Heart right ventricle (tissue), 16 donors: ENCODE results near the gene ICAM5. TPM values are rescaled to one million over a fixed set of nuclear protein-coding genes. Genes with fewer than 3 reads are reported as not detected.

Experiments used
- ATAC-seq, 8 donors: fragments of 200-7000 bp; cut with Tn5 transposase; one replicate each; pipeline ENCODE4 v1.9.1; 2020; ENCODE audit warnings: mild to moderate bottlenecking in 8 of 8, moderate library complexity in 8 of 8, moderate number of reproducible peaks in 1 of 8
- DNase-seq, 2 donors: peaks; one replicate each; pipeline ENCODE4 v3.0.0-alpha.2; 2020
- H3K27ac ChIP-seq, 10 donors: fragments of 200-600 bp; sonication (generic) in 2 of 10; one replicate each; pipeline versions ENCODE4 v1.5.0 to v1.8.0; 2020 to 2022; ENCODE audit warnings: mild to moderate bottlenecking in 3 of 10
- H3K27me3 ChIP-seq, 7 donors: fragments of 200-600 bp; one replicate each; pipeline ENCODE4 v1.8.0; 2021 to 2022; ENCODE audit warnings: mild to moderate bottlenecking in 2 of 7
- H3K36me3 ChIP-seq, 9 donors: fragments of 200-600 bp; sonication (generic) in 1 of 9; one replicate each; pipeline versions ENCODE4 v1.5.0 to v1.8.0; 2020 to 2022; ENCODE audit warnings: mild to moderate bottlenecking in 2 of 9
- H3K4me1 ChIP-seq, 9 donors: fragments of 200-600 bp; sonication (generic) in 1 of 9; one replicate each; pipeline versions ENCODE4 v1.5.0 to v1.8.0; 2020 to 2022; ENCODE audit warnings: mild to moderate bottlenecking in 4 of 9
- H3K4me3 ChIP-seq, 10 donors: fragments of 200-600 bp; sonication (generic) in 2 of 10; one replicate each; pipeline versions ENCODE4 v1.5.0 to v1.8.0; 2020 to 2022; ENCODE audit warnings: mild to moderate bottlenecking in 7 of 10, moderate library complexity in 2 of 10
- H3K9me3 ChIP-seq, 11 donors: fragments of 200-600 bp in 10 of 11; sonication (generic) in 2 of 11; one replicate each; pipeline versions ENCODE4 v1.5.0 to v1.8.0; 2013 to 2022; ENCODE audit warnings: mild to moderate bottlenecking in 2 of 11, control low read depth in 1 of 11, moderate library complexity in 1 of 11
- WGBS, 2 donors: extraction: QIAGEN DNeasy Blood & Tissue Kit; methylation state at CpG; one replicate each; pipeline ENCODE4 v1.1.7; 2013; ENCODE audit warnings: inconsistent platforms in 1 of 2; 5-methylcytosine and 5-hydroxymethylcytosine counted together
- intact Hi-C, 10 donors: fragments of 100-400 bp; cut with DNase I; formaldehyde crosslinking; loops; one replicate each; pipeline versions ENCODE4 v1.11.1 to v1.14.2; 2022
- polyA plus RNA-seq, 2 donors: library from polyadenylated mRNA; stranded (reverse); fragments of 200-250 nt; gene quantifications; one replicate each; pipeline ENCODE4 v1.2.3, GENCODE V29; 2013
- total RNA-seq, 10 donors: library from RNA; stranded (reverse); fragmentation: NEBNext Ultra II Directional in 3 of 10; extraction: Animal tissue kit (Norgen Biotek cat#: 25700) in 3 of 10; gene quantifications; one replicate each; pipeline versions ENCODE4 v1.2.1 to v1.2.4, GENCODE V29; 2021 to 2023
- TF ChIP-seq, protein P1 (sequence below), 9 donors: fragments of 200-600 bp; sonication (generic) in 2 of 9; IDR thresholded peaks; one replicate each; pipeline versions ENCODE4 v1.5.0 to v1.8.0; 2021 to 2022; ENCODE audit warnings: antibody characterized with exemption in 9 of 9, mild to moderate bottlenecking in 5 of 9, moderate library complexity in 1 of 9
- donor health status: Arrhythmogenic right ventricular cardiomyopathy.
- donor health status: ischemic (EF 13 %, LVEDD 7.1; RV severe dilation, severe dysfunction).
- donor health status: healthy with polysubstance abuse.
- donor health status: DM: no; HTN: yes; CAD: no.
- donor health status: DM: no; HTN: no; CAD: no.
- donor health status: ischemic (EF 25% LVEDD 6.9; RV normal size, moderate dysfunction).
- donor health status: ischemic (EF 25% LVEDD 5.7; RV mildly dilated, moderate dysfunction).
- donor health status: healthy.
- donor health status: DM: yes; HTN: yes; CAD: no.
- donor health status: Ischemic cardiomyopathy.
- donor health status: ischemic (EF 35%, LVEDD 5.7; RV mildly dilated, moderate dysfunction).
- donor health status: nonischemic (EF 11% LVEDD 7.7; RV severe dilation, severe dysfunction).
- donor health status: DM: yes; HTN: yes; CAD: no.
- donor health status: PGD.
- donor health status: ischemic (EF 29% LVEDD 5.4; RV normal size, mild dysfunction).
- donor health status: nonischemic (EF 23%, LVEDD 6.1; RV moderate dilation, normal function).

Gene ICAM5
- total and polyA plus RNA-seq, 12 donors: 0.18 to 1.0 (median 0.37) TPM; not detected in 3

DNA sequence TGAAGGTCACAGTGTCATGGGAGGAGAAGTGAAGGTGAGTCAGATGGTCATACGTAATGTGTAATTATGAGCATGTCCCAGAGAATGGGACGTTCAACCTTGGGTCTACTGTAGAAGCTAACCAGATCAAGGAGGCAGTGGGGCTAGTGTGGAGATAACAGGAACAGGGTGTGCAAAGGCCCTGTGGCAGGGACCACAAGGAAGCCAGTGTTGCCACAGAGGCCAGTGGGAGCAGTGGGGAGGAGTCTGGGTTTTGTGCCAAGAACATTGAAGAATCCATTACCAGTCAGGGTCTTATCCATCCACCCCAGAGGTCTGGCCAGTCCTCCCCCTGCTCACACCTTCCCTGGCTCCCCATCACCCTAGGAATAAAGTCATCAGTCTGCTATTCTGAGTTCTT lies 34.4 kb upstream of the ICAM5 start:
- no peaks in the 10 kb centered on the region for H3K9me3 ChIP-seq
- WGBS, 2 donors: 91 to 96% methylated on average over 2 of the region's 2 CpGs
- H3K4me1 ChIP-seq: peaks cover 3 to 40% (median 16%) of the 10 kb centered on the region in 9 donors
- peaks cover 0 to 68% (median 34%) of the 10 kb centered on the region in 9 donors for H3K36me3 ChIP-seq
- DNase-seq (no peak), ATAC-seq (no peak)
- H3K4me3 ChIP-seq: no peak overlapping the region
- no peak overlapping the region for H3K27ac ChIP-seq
- TF ChIP-seq, protein P1, sequence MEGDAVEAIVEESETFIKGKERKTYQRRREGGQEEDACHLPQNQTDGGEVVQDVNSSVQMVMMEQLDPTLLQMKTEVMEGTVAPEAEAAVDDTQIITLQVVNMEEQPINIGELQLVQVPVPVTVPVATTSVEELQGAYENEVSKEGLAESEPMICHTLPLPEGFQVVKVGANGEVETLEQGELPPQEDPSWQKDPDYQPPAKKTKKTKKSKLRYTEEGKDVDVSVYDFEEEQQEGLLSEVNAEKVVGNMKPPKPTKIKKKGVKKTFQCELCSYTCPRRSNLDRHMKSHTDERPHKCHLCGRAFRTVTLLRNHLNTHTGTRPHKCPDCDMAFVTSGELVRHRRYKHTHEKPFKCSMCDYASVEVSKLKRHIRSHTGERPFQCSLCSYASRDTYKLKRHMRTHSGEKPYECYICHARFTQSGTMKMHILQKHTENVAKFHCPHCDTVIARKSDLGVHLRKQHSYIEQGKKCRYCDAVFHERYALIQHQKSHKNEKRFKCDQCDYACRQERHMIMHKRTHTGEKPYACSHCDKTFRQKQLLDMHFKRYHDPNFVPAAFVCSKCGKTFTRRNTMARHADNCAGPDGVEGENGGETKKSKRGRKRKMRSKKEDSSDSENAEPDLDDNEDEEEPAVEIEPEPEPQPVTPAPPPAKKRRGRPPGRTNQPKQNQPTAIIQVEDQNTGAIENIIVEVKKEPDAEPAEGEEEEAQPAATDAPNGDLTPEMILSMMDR (IDR thresholded peaks at IDR 0.05): no peak
- H3K27me3 ChIP-seq: no peaks in the 10 kb centered on the region
- intact Hi-C loops: loop anchor here in 1 of 10 donors (10.0 kb wide), 1 partner anchor 321 kb away; the partner anchor contains the start of gene OLFM2

DNA sequence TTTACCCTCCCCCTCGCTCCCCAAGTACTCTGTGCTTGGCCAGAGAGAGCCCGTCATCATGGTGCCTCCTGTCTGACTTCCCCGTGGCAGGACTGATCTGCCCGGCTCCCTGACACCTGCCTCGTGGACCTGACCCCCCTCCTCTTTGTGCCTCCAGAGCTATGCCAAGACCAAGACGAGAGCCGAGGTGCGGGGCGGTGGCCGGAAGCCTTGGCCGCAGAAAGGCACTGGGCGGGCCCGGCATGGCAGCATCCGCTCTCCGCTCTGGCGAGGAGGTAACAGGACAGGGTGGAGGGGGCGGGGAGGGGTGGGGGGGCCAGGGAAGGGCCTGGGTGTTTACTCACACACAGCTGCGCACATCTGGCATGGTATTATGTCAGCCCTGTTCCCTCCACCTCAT lies 33.2 kb upstream of the ICAM5 start:
- no peak overlapping the region for H3K27ac ChIP-seq
- H3K4me3 ChIP-seq: no peak overlapping the region
- H3K4me1 ChIP-seq: peaks cover 3 to 29% (median 16%) of the 10 kb centered on the region in 9 donors
- no peaks in the 10 kb centered on the region for H3K27me3 ChIP-seq
- no peak for DNase-seq
- no peak for ATAC-seq
- intact Hi-C loops: loop anchor here in 1 of 10 donors (10.0 kb wide), 1 partner anchor 322 kb away; the partner anchor contains the start of gene OLFM2
- WGBS, 2 donors: 81 to 89% methylated on average over 18 of the region's 18 CpGs
- no peaks in the 10 kb centered on the region for H3K9me3 ChIP-seq
- TF ChIP-seq, protein P1 (IDR thresholded peaks at IDR 0.05): no peak
- H3K36me3 ChIP-seq: peaks cover 0 to 69% (median 34%) of the 10 kb centered on the region in 9 donors

DNA sequence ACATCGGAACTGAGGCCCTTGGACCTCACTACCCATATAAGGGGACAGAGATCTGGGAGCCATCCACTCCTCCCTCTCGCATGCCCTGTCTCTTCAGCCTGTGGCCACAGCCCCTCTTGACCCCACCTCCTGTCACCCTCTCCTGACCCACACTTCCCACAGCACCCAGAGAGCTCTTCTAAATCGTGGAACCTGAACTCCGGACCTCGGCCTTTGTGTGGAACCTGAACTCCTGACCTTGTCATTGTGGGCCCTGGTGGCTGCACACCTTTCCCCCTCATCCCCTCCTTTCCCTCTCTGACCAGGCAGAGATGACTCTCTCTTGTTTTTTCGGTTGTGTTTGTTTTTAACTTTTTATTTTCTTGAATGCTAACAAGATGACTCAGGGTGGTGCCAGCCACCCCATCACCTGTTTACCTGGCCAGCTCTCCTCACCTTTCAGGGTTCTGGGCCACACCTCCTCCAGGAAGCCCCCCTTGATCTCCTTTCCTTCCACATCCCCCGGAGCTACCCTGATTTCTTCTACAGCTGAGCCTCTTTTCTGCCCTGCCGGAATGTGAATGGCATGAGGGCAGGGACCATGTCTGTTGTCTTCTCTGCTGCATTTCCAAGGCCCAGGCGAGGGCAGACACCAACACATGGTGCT lies 32.7 kb upstream of the ICAM5 start:
- WGBS, 2 donors: 77 to 81% methylated on average over 9 of the region's 9 CpGs
- ATAC-seq (no peak), DNase-seq (no peak)
- TF ChIP-seq, protein P1 (IDR thresholded peaks at IDR 0.05): no peak
- peaks cover 3 to 29% (median 13%) of the 10 kb centered on the region in 9 donors for H3K4me1 ChIP-seq
- intact Hi-C loops: loop anchor here in 1 of 10 donors (10.0 kb wide), 1 partner anchor 322 kb away; the partner anchor contains the start of gene OLFM2
- no peaks in the 10 kb centered on the region for H3K27me3 ChIP-seq
- H3K27ac ChIP-seq: no peak overlapping the region
- H3K9me3 ChIP-seq: no peaks in the 10 kb centered on the region
- H3K36me3 ChIP-seq: peaks cover 0 to 69% (median 34%) of the 10 kb centered on the region in 9 donors
- H3K4me3 ChIP-seq: no peak overlapping the region

DNA sequence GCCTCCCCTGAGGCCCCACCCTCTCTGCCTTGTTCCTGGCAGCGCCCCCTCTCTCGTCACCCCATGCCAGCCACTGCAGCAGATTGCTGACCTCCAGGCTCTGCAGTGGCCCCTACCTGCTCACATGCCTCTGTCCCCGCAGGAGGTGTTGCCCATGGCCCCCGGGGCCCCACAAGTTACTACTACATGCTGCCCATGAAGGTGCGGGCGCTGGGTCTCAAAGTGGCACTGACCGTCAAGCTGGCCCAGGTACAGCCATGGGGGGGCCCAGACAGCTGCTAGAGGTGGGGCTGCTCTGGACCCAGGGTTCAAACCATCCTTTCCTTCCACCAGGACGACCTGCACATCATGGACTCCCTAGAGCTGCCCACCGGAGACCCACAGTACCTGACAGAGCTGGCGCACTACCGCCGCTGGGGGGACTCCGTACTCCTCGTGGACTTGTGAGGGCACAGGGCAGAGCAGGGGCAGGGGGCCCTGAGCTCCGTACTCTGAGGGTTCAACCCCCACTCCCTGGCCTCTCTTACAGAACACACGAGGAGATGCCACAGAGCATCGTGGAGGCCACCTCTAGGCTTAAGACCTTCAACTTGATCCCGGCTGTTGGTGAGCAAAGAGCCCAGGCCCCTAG lies 31.6 kb upstream of the ICAM5 start:
- 94 to 95% methylated on average over 18 of the region's 18 CpGs for WGBS, 2 donors
- H3K27me3 ChIP-seq: no peaks in the 10 kb centered on the region
- peaks cover 0 to 20% (median 4%) of the 10 kb centered on the region in 9 donors for H3K4me1 ChIP-seq
- DNase-seq: no peak
- intact Hi-C loops: loop anchor here in 4 of 10 donors (2.0 to 10.0 kb wide), 3 partner anchors 131 to 323 kb away; partner anchors contain the start of gene OLFM2 (in 1 of the 4)
- H3K27ac ChIP-seq: peak overlapping the region in 2 of 10 donors; percentile 33 to 52
- H3K4me3 ChIP-seq: no peak overlapping the region
- ATAC-seq: peak in 3 of 8 donors; percentile 6 to 8 (median 8)
- TF ChIP-seq, protein P1 (IDR thresholded peaks at IDR 0.05): no peak
- peaks cover 0 to 69% (median 34%) of the 10 kb centered on the region in 9 donors for H3K36me3 ChIP-seq
- no peaks in the 10 kb centered on the region for H3K9me3 ChIP-seq
